Loucy (cell line): Measurements from ENCODE around the gene CD2AP.

Experiments used
- H2AFZ ChIP-seq: fragments of 200-600 bp; sonication (generic); 2 replicates; pipeline ENCODE4 v1.6.0; 2016; ENCODE audit warnings: antibody characterized with exemption, mild to moderate bottlenecking, low read length, moderate library complexity
- H3F3A ChIP-seq: fragments of 200-600 bp; 2 replicates; pipeline ENCODE4 v1.6.0; 2016; ENCODE audit warnings: antibody characterized with exemption, low read depth, mild to moderate bottlenecking
- H3K27me3 ChIP-seq: fragments of 200-600 bp; sonication (generic); 2 replicates; pipeline ENCODE4 v1.6.1; 2014; ENCODE audit warnings: low read length, mild to moderate bottlenecking; ENCODE audit not compliant: insufficient read depth, poor library complexity, severe bottlenecking
- H3K36me3 ChIP-seq: fragments of 200-600 bp; sonication (generic); 2 replicates; pipeline ENCODE4 v1.6.1; 2016; ENCODE audit warnings: low read length; ENCODE audit not compliant: insufficient read depth
- H3K4me1 ChIP-seq: fragments of 200-600 bp; sonication (generic); 2 replicates; pipeline ENCODE4 v1.5.1; 2014; ENCODE audit warnings: low read length, mild to moderate bottlenecking; ENCODE audit not compliant: insufficient read depth, poor library complexity, severe bottlenecking
- H3K4me2 ChIP-seq: fragments of 200-600 bp; sonication (generic); 2 replicates; pipeline ENCODE4 v1.6.0; 2014; ENCODE audit warnings: antibody characterized with exemption, low read length, low read depth, mild to moderate bottlenecking; ENCODE audit not compliant: poor library complexity, severe bottlenecking
- H3K4me3 ChIP-seq: fragments of 200-600 bp; sonication (generic); 2 replicates; pipeline ENCODE4 v1.5.1; 2014; ENCODE audit warnings: low read length, mild to moderate bottlenecking, mixed read lengths; ENCODE audit not compliant: poor library complexity, severe bottlenecking
- H3K79me2 ChIP-seq: fragments of 200-600 bp; sonication (generic); 2 replicates; pipeline ENCODE4 v1.6.1; 2014; ENCODE audit warnings: low read length; ENCODE audit not compliant: insufficient read depth
- H3K9ac ChIP-seq: fragments of 200-600 bp; sonication (generic); 2 replicates; pipeline ENCODE4 v1.6.0; 2014; ENCODE audit warnings: mild to moderate bottlenecking, low read depth, low read length, moderate library complexity; ENCODE audit not compliant: poor library complexity, severe bottlenecking
- H3K9me2 ChIP-seq: fragments of 200-600 bp; sonication (generic); replicated peaks from 2 replicates; pipeline ENCODE4 v1.6.1; 2016; ENCODE audit warnings: low read depth, low read length, mixed read lengths
- H3K9me3 ChIP-seq: fragments of 200-600 bp; sonication (generic); 2 replicates; pipeline ENCODE4 v1.6.1; 2014; ENCODE audit warnings: mild to moderate bottlenecking, antibody characterized with exemption, low read length, low read depth; ENCODE audit not compliant: insufficient read depth
- H4K20me1 ChIP-seq: fragments of 200-600 bp; sonication (generic); 2 replicates; pipeline ENCODE4 v1.6.0; 2014; ENCODE audit warnings: antibody characterized with exemption, low read length, mild to moderate bottlenecking; ENCODE audit not compliant: insufficient read depth, poor library complexity, severe bottlenecking
- EZH2phosphoT487 ChIP-seq: fragments of 200-600 bp; IDR thresholded peaks from 2 replicates; pipeline ENCODE4 v1.6.1; 2018; ENCODE audit warnings: antibody characterized with exemption, mild to moderate bottlenecking, moderate library complexity, borderline replicate concordance
- TF ChIP-seq, protein P1 (sequence below): fragments of 200-600 bp; sonication (generic); conservative IDR thresholded peaks from 2 replicates; pipeline ENCODE4 v1.5.1; 2014; ENCODE audit warnings: mild to moderate bottlenecking, antibody characterized with exemption, low read length

CD2AP gene

DNA sequence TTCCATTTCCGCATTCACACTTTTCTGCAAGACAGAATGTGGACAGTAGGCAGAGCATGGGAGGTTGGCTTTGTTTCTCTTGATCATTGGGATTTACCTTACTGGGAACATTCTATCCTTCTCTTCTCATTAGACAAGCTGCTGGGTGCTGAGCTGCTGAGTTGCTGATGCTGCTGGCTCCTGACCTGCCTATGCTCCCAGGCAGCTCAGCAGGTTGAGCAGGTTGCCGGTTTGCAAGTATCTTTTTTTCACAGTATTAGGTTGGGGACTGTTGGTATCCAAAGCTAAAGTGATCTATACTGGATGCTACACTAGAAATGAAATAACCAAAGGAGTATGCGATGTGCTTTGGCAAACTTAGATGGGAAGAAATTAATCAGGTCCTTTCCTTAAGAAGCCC, 197.1 kb downstream of the CD2AP start:
- Histone ChIP-seq H3K4me3 (no peak overlapping the region), H3K36me3 (no peaks in the 10 kb centered on the region), H4K20me1 (no peaks in the 10 kb centered on the region), H3K9me2 (no peaks in the 10 kb centered on the region), H3F3A (no peaks in the 10 kb centered on the region), H3K4me1 (no peaks in the 10 kb centered on the region), H3K9me3 (no peaks in the 10 kb centered on the region), H3K27me3 (no peaks in the 10 kb centered on the region), H2AFZ (no peak overlapping the region), H3K4me2 (no peak overlapping the region), H3K9ac (no peak overlapping the region), H3K79me2 (no peaks in the 10 kb centered on the region)
- TF ChIP-seq EZH2phosphoT487: no peak
- TF ChIP-seq, protein P1, sequence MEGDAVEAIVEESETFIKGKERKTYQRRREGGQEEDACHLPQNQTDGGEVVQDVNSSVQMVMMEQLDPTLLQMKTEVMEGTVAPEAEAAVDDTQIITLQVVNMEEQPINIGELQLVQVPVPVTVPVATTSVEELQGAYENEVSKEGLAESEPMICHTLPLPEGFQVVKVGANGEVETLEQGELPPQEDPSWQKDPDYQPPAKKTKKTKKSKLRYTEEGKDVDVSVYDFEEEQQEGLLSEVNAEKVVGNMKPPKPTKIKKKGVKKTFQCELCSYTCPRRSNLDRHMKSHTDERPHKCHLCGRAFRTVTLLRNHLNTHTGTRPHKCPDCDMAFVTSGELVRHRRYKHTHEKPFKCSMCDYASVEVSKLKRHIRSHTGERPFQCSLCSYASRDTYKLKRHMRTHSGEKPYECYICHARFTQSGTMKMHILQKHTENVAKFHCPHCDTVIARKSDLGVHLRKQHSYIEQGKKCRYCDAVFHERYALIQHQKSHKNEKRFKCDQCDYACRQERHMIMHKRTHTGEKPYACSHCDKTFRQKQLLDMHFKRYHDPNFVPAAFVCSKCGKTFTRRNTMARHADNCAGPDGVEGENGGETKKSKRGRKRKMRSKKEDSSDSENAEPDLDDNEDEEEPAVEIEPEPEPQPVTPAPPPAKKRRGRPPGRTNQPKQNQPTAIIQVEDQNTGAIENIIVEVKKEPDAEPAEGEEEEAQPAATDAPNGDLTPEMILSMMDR: no peak
